GM19328 (cell line): Measurements from ENCODE around the gene CDC73.
"Not testable (repeated sequence)": the region's sequence is repeated elsewhere in the genome, so short reads cannot be mapped to it uniquely, and the experiment has no call there.

ENCODE experiments used
- ATAC-seq: cut with Tn5 transposase; IDR thresholded peaks from one replicate; pipeline ENCODE4 v1.9.1; 2021; ENCODE audit warnings: mild to moderate bottlenecking, moderate library complexity; ENCODE audit not compliant: unreplicated experiment

CDC73 gene

DNA sequence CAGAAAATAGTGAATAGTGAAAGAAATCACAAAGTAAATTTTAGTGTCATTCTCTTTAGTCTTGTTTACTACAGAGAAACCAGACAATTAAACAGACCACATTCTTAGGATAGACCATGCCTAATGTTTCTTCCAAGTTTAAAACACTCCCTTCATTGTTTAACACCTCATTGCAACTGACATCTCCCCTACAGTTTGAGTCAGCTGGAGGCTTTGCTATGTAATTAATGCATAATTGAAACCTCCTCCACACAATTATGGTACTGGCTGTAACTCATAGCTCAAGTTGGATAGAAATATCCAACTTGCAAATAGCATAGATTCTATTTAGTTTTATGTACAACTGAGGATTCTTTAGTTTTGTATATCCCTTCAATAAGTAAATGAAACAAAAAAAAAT lies 99.8 kb downstream of the CDC73 start:
- no peak for ATAC-seq

DNA sequence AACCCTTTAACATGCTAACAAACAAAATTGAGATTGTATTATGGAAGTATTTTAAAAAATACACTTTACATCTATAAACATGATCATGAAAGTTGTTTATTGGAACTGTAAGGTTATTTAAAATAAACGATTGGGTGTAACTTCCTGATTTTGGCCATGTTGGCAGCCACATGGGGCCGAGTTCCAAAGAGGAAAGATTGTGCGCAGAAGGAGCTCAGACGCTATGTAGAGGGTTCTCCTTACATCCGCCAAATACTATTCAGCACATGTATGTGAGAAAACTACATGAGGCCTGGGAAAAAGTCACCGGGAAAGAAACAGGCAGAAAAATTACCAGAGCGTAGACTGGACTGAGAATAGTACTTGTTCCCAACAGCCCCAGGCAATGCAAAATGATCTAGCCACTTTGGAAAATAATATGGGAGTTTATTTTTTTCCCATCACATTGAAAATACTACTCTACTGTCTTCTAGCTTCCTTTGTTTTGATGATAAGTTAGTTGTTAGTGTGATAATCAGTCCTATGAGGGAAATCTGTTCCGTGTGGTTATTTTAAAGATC lies 100.3 kb downstream of the CDC73 start:
- no peak for ATAC-seq

DNA sequence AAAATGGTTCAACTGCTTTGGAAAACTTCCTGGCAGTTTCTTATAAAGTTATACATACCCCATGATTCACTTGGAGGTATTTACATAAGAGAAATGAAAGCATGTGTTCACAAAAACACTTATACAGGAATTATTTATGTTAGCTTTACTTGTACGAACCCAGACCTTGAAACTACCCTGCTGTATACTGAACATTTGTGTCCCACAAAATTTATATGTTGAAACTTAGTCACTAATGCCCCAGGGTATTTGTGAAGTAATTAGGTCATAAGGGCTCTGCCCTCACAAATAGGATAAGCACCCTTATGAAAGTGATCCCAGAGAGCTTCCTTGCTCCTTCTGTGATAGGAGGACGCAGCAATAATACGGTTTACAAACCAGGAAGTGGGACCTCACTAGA lies 107.3 kb downstream of the CDC73 start:
- no peak for ATAC-seq

DNA sequence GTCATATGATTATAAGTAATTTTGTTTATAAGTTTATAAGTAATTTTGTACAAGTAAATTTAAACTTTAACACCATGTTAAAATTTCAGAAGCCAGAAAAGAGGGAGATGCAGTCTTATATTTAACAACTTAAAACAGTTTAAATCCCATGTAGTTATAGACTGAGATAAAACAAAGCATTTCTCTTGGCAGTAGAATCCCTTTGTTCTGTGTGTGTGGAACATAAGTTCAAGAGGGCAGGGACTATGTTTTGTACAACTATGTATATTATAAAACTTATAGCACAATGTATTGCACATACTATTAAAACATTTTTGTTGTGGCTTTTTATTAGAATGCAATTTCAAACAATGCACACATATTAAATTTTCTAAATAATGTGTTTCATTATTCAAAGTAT lies 109.3 kb downstream of the CDC73 start:
- not testable (repeated sequence) for ATAC-seq

DNA sequence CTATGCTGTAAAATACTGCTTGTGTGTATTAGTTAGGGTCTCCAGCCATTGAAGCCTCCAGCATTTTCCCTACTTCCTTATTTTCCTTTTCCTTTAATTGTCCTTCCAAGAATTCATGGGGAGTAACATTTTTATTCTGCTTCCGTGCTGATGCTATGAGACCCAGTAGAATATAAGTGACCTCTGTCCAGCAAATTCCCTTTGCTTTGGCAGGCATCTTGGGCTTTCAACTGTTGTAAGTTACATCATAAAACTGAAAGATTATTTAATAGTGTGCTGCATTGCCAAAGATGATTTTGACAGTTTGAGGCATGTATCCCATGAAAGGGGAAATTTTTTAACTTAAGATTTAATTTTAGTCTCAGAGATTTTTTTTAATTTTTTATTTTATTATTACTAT lies 112.7 kb downstream of the CDC73 start:
- no peak for ATAC-seq

DNA sequence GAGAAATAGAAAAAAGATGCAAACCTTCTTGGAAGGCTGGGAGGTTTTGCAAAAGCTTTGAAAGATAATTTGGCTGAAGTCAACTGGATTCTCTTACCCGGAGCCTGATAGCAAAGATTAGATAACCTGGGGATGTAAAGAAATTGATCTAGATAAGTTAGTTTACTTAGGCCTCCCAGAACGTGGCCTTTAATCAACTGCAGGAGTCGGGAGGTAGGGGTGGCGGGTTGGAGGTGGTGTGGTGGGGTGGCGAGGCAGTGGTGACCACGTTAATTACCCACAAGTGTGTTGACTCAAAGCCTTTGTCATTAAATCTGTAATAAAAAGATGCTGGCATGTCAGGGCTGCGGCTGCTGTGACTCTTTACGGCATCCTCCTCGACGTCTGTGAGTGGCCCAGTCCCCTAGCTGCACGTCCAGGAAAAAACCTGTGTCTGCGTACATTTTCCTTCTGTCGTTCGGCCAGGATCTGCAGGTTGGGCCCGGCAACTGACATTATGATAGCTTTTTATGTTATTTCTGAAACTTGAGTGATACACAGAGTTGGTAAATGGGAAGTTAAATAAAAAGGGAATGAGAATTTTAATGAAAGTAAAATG lies 115.6 kb downstream of the CDC73 start:
- ATAC-seq, result no peak

DNA sequence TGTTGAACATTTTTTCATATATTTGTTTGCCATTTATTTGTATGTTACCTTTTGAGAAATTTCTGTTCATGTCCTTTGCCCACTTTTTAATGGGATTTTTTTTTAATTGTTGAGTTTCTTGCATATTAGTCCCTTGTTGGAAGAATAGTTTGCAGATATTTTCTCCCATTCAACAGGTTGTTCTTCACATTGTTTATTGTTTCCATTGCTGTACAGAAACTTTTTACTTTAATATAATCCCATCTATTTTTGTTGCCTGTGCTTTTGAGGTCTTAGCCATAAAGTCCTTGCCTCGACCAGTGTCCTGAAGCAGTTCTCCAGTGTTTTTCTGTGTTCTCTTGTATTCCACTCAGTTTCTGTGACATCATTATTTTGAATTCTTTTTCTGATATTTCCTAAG lies 118.8 kb downstream of the CDC73 start:
- ATAC-seq, result no peak

DNA sequence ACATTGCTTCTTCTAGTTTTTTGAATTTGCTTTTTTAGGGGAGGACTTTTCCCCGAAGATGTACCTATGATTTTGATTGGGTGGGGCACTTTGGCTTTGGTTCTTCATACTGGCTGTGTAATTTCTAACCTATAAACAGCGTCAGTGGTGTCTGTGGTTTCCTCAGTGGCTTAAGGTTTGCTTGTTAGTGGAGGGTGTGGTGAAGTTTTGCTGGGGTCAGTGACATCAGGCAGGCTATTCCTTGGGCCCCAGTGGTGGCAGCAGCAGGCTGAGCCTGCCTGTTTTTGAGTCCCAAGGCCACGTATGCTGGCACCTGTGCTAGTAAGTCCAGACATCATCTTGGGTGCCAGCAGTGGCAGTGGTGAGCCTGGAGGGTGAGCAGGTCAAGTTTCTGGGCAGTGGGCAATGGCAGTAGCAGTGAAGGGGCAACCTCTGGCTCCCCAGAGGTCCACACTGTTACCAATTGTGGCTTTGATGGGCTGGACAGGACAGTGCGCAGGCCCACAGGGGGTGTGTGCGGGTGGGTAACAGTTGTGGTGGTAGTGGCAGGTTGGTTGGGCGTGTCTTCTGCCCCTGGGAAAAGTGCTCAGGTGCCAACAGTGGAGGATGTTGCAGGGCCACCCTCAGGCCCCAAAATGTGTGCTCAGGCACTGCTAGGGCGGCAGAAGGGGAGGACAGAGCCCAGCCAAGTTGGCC lies 119.4 kb downstream of the CDC73 start:
- ATAC-seq, result peak; percentile 46

DNA sequence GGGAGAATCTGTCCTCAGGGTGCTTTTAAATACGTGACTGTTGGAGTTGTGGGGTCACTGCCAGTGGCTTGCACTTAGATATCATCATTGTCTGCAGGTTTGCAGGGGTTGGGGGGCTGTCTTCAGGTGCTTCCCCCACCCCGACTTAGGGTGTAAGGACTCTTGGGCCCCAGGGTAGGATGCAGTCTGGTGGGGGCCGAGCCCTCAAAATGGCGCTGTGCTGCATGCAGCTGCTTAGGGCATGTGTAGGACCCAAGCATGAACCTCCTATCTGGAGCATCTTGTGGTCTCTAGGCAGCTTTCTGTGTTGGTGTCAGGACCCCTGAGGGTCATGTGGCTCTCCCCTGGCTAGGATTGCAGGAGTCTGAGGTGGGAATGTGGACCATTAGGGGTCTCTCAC lies 120.2 kb downstream of the CDC73 start:
- ATAC-seq, result no peak

DNA sequence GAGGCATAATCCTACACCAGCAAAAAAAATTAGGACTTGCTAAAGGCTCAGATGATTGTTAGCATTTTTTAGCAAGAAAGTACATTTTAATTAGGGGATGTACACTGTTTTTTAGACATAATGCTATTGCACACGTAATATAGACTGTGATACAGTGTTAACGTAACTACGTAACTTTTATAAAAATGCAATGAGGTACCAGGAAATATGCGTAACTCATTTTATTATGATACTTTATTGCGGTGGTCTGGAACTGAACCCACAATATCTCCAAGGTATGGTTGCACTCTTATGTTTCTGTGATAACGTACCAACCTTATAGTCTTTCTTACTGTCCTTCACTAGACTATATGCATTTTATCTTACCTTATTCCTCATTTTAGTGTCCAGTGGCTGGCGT lies 127.4 kb downstream of the CDC73 start:
- ATAC-seq, result no peak

DNA sequence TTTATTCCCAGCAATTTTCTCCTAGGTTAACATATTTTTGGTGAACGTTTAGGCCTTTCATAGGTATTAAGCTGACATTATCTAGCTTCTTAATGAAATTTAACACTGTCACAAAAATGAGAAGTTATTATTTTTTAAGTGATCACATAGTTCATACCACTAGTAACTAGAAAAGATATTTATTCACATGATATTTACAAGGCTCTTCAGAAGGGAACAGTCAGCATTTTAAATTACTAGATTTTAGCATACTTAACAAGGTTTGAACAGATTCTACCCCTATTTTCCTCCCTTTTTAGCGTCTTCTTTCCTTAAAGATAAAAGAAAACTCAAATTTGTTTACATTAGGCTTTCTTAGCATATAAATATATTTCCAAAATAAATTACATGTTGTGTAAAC lies 130.1 kb downstream of the CDC73 start:
- ATAC-seq, result no peak

DNA sequence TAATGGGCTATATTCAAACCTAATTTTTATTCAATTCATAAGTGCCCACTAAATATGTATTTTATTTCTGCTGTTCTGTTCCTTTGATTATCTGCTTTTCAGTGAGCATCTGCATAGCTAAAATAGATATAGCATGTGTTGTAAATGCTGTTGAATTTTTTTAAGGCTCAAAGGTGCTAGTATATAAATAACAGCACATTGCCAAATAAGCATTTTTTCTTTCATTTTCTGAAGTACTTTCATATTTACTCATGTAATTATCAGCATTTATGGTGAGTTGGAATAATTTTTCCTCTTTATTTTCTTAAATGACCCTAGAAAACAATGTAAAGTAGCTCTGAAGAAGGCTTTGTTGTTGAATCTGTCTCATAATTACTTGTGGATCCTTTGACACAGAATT lies 134.2 kb downstream of the CDC73 start:
- ATAC-seq, result no peak

DNA sequence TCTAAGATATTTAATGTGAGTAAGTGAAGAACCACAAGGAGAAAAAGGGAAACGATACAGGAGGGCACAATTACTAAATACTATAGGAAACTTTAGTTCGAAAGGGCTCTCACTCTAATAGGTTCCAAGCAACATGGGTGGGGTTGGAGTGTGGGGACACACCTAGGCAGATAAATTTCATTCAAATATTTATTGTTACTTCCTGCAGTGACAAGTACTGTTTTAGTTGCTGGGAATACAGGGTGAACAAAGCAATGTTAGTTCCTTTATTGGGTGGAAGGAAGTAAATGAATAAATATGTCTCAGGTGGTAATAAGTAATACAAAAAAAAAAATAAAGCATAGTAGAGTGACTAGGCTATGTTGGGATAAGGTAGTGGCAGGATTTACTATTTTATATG lies 137.8 kb downstream of the CDC73 start:
- no peak for ATAC-seq

DNA sequence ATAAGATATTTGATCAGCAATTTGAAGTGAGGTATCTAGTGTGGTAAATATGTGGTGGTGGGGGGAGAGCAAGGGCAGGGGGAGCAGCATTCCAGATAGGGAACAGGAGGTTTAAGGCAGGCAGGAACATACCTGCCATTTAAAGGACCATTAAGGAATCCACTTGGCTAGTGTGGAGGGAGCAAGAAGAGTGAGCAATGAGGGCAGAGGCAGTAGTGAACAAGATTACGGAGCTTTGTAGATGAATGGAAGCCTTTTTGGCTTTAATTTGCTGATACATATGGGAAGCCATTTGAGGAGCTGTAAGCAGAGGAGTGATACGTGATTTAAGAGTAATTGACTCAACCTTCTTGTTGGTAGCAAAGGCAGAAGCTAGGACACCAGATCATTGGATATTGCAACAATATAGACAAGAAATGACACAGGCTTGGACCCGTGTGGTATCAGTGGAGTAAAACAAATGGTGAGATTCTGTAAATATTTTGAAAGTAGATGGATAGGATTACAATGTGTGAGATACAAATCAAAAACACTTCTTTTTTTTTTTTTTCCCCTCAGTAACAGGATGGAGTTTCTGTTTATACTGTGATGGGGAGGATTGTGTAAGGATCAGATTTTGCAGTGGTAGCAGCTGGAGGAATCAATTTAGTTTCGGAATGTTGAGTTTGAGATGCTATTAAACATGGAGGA lies 138.4 kb downstream of the CDC73 start:
- ATAC-seq, result no peak

DNA sequence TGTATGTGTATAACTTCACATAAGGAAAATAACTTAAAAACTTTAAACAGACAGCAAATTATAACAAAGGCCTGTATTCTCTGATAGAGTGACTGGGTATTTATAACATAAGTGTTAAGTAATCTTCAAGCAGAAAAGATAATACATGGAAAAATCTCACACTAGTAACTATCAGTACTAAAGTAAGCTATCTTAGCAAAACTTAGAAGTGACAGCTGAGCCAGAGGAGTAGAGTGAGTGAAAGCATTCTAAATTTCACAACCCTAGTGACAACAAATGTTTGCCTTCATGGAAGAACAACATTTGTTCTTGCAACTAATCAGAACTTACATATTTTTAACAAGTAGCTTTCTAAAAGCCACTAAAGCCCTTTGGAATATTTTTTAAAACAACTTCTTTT lies 139.1 kb downstream of the CDC73 start:
- ATAC-seq, result no peak

DNA sequence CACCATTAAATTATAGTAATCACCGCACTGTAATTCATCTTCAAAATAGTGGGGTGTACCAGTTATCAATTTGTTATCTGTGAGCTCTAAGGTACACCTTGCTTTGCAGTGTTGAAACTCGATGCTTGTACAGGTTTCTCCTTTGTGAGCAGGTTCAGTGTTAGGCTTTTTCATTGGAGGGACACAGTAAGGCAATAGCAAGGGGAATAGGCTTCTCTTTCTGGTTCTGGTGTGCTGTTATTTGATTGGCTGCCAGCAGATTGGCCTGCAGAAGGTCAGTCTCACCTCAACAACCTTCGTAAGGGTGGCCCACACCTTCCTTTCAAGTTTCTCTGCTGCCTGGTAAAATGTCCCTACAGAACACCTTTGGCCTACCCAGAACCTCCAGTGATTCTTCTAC lies 140.8 kb downstream of the CDC73 start:
- no peak for ATAC-seq

DNA sequence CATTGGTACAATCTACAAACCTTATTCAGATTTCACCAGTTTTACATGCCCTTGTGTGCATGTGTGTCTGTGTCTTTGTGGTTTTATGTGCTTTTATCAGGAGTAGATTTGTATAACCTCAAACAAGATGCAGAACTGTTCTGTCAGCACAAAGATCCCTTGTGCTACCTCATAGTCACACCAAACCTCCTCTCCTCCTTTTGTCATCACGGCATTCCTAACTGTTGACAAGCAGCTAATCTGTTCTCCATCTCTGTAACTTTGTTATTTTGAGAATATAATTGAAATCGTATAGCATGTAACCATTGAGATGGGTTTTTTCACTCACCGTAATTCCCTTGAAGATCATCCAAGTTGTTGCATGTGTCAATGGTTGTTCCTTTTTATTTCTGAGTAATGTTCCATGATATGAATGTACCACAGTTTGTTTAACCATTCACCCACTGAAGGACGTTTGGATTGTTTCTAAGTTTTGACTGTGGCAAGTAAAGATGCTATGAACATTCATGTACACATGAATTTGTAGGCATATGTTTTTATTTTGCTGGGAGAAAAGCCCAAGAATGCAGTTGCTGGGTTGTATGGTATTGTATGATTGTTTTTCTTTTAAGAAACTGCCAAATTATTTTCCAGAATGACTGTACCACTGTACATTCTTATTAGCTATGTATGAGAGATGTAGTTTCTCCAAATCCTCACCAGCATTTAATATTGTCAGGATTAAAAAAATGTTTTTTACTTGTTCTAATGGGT lies 142.7 kb downstream of the CDC73 start:
- ATAC-seq, result no peak

DNA sequence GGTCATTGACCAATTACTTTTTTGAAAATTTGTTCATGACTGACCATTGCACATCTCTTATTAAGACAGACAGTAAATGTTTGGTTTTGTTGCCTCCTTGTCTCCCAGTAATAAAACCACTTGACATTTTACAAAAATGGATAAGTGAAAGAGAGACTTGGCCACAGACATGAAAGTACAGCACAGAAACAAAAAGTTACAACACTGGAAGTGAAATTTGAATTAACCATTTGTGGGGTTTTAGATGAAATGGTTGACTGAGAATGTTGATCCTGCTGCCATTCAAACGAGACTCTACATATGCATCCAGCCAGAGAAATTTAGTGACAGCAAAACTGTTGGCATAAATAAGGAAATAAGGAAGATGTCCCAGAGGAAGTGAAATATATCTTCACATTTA lies 143.9 kb downstream of the CDC73 start:
- no peak for ATAC-seq

DNA sequence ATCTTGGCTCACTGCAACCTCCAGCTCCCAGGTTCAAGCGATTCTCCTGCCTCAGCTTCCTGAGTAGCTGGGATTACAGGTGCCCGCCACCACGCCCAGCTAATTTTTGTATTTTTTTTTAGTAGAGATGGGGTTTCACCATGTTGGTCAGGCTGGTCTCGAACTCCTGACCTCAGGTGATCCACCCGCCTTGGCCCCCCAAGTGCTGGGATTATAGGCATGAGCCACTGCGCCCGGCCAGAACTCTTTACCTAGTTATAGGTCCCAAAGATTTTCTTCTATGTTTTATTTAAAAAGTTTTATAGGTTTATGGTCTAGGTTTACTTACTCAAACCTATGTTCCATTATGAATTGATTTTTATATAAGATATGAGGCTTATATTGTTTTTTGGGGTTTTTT lies 145.0 kb downstream of the CDC73 start:
- not testable (repeated sequence) for ATAC-seq

DNA sequence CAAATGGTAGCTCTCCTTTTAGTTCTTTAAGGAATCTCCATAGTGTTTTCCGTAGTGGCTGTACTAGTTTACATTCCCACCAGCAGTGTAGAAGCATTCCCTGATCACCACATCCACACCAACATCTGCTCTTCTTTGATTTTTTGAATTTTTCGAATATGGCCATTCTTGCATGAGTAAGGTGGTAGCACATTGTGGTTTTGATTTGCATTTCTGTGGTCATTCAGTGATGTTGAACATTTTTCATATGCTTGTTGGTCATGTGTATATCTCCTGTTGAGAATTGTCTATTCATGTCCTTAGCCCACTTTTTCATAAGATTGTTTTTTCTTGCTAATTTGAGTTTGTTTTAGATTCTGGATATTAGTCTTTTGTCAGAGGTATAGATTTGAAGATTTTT lies 149.2 kb downstream of the CDC73 start:
- peak; percentile 93 for ATAC-seq

DNA sequence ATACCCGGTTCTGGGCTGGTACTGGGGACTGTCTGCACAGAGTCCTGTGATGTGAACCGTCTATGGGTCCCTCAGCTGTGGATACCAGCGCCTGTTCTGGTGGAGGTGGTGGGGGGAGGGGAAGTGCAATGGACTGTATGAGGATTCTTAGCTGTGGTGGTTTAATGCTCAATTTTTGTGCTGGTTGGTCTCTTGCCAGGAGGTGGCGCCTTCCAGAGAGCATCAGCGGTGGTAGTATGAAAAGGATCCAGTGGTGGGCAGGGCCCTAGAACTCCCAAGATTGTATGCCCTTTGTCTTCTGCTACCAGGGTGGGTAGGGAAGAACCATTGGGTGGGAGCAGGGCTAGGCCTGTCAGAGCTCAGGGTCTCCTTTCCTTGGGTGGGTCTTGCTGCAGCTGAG lies 153.9 kb downstream of the CDC73 start:
- ATAC-seq, result no peak
